Mesothelial cell of epicardium (in vitro differentiated cells): ENCODE results near the gene CFI. TPM values are rescaled to one million over a fixed set of nuclear protein-coding genes. Genes with fewer than 3 reads are reported as not detected.

ENCODE experiments used
- DNase-seq, 2 experiments: peaks; one replicate each; pipeline ENCODE4 v3.0.0; 2021; ENCODE audit warnings: low spot score in 2 of 2; ENCODE audit not compliant: unreplicated experiment in 2 of 2
- H3K27ac Mint-ChIP-seq: 2 replicates; pipeline ENCODE4 v1.8.0; 2021; ENCODE audit warnings: mixed read lengths
- H3K27me3 Mint-ChIP-seq: 2 replicates; pipeline ENCODE4 v1.8.0; 2021; ENCODE audit warnings: low read depth, mixed read lengths
- H3K36me3 Mint-ChIP-seq: 2 replicates; pipeline ENCODE4 v1.8.0; 2021; ENCODE audit warnings: mixed read lengths
- H3K4me1 Mint-ChIP-seq: 2 replicates; pipeline ENCODE4 v1.8.0; 2021; ENCODE audit warnings: mixed read lengths
- H3K4me3 Mint-ChIP-seq: 2 replicates; pipeline ENCODE4 v1.8.0; 2021; ENCODE audit warnings: mild to moderate bottlenecking, moderate library complexity, mixed read lengths
- H3K9me3 Mint-ChIP-seq: 2 replicates; pipeline ENCODE4 v1.8.0; 2021; ENCODE audit warnings: mixed read lengths
- CTCF ChIP-seq: fragments of 200-600 bp; sonication (generic); IDR thresholded peaks from one replicate; pipeline ENCODE4 v1.5.0; 2021; ENCODE audit warnings: antibody characterized with exemption; ENCODE audit not compliant: unreplicated experiment
- total RNA-seq: library from RNA; stranded (reverse); gene quantifications from 3 replicates; pipeline ENCODE4 v1.2.1, GENCODE V29; 2021

CFI gene
- total RNA-seq, 1 donor from 2014 or later: 506 TPM

- peak overlapping the region; percentile 96 for H3K27ac Mint-ChIP-seq
Observed at GRCh38 chr4:109703664-109704361, 98.0 kb downstream of the CFI start.

GRCh38 chr4:109702950-109703663 lies 98.7 kb downstream of the CFI start, which contains the start of gene CASP6:
TSS of gene CASP6 (minus strand) at chr4:109703445. CDS start at chr4:109703395, 50 bp downstream.
- peak; percentile 47 to 77 for DNase-seq
- Mint-ChIP-seq H3K4me1 (peaks cover 41% of the 10 kb centered on the region), H3K27me3 (no peaks in the 10 kb centered on the region), H3K36me3 (peaks cover 10% of the 10 kb centered on the region), H3K9me3 (no peaks in the 10 kb centered on the region), H3K27ac (peak within 1 kb of the TSS; percentile 96), H3K4me3 (peak within 1 kb of the TSS; percentile 94)
- TF ChIP-seq CTCF: peak; percentile 67

More at GRCh38 chr4:109703664-109704361, 98.0 kb downstream of the CFI start:
- Mint-ChIP-seq H3K9me3 (no peaks in the 10 kb centered on the region), H3K4me1 (peaks cover 40% of the 10 kb centered on the region), H3K27me3 (no peaks in the 10 kb centered on the region), H3K36me3 (peaks cover 9% of the 10 kb centered on the region), H3K4me3 (peak overlapping the region; percentile 94)
- no peak for DNase-seq
- TF ChIP-seq CTCF: no peak

DNA sequence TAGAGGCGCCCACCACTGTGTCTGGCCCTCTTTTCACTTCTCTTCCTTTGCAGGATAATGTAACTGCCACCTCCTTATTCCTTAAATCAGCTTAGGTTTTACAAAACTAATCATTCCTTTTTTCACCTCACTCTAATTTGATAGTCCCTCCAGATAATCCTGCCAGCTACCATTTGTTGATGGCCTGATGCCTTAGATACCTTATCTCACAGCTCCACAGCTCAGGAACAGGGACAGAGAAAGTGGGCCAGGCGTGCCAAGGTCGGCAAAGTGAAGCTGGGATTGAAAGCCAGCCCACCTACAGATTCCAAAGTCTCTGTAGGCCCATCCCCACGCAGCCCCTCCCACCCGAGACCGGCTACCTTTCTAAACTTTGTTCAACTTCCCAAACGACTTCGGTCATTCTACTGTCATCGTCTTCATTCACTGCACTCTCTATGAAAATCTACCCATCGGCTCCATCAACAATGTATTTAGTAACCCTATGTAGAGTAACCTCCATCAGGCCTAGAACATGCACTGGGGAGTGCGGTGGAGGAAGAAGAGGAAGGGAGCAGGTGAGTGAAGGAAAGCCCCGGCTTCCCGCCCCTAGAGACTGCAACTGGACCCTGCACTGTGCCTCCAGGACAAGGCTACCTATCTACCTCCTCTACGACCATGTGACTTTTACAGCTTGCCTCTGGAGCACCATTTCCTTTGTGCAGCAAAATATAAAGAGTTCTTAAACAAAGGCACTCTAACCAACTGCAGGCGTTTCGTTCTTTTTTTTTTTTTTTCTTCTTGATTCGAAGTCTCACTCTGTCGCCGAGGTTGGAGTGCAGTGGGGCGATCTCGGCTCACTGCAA lies 100.0 kb downstream of the CFI start:
- Mint-ChIP-seq H3K36me3 (peaks cover 20% of the 10 kb centered on the region), H3K9me3 (no peaks in the 10 kb centered on the region), H3K4me3 (peak overlapping the region; percentile 94), H3K4me1 (peaks cover 41% of the 10 kb centered on the region), H3K27me3 (no peaks in the 10 kb centered on the region), H3K27ac (peak overlapping the region; percentile 96)
- TF ChIP-seq CTCF: no peak
- DNase-seq: no peak

GRCh38 chr4:109699553-109700225 lies 102.1 kb downstream of the CFI start:
- Mint-ChIP-seq H3K36me3 (peaks cover 30% of the 10 kb centered on the region), H3K27ac (peak overlapping the region; percentile 10), H3K4me1 (peaks cover 41% of the 10 kb centered on the region), H3K4me3 (peak overlapping the region; percentile 1), H3K27me3 (no peaks in the 10 kb centered on the region), H3K9me3 (no peaks in the 10 kb centered on the region)
- TF ChIP-seq CTCF: no peak
- DNase-seq: no peak

DNA sequence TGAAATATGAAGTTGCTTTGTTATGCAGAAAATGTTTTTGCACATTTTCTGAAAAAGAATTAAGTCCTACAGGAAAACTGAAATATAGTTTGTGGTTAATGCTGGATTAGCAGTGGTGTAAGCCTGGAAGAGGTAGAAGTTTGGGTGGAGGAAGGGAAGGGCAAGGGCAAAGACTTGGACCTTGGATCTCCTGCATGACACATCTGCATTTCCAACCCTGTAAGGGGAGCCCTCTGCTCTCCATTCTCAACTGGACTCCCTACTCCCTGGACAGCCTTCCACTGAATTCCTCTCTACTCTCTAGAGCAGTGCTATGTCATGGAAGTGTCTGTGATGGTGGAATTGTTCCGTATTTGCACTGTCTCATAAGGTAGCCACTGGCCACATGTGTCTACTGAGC lies 103.1 kb downstream of the CFI start:
- TF ChIP-seq CTCF: no peak
- Mint-ChIP-seq H3K4me3 (no peak overlapping the region), H3K9me3 (no peaks in the 10 kb centered on the region), H3K27ac (no peak overlapping the region), H3K4me1 (peaks cover 33% of the 10 kb centered on the region), H3K36me3 (peaks cover 38% of the 10 kb centered on the region), H3K27me3 (no peaks in the 10 kb centered on the region)
- no peak for DNase-seq
